Testis (tissue), 3 donors: ENCODE results near the gene TRIM38. TPM values are rescaled to one million over a fixed set of nuclear protein-coding genes. Genes with fewer than 3 reads are reported as not detected.

Experiments used
- DNase-seq: peaks from one replicate; pipeline ENCODE4 v3.0.0-alpha.2; 2019
- H3K27ac ChIP-seq, 2 donors: fragments of 200-600 bp; sonication (generic); one replicate each; pipeline ENCODE4 v1.5.1; 2019
- H3K27me3 ChIP-seq: fragments of 200-600 bp; sonication (generic); one replicate; pipeline ENCODE4 v1.5.1; 2019
- H3K36me3 ChIP-seq: fragments of 200-600 bp; sonication (generic); one replicate; pipeline ENCODE4 v1.5.1; 2017; ENCODE audit warnings: low read depth; ENCODE audit errors: missing control alignments
- H3K4me1 ChIP-seq: fragments of 200-600 bp; sonication (generic); one replicate; pipeline ENCODE4 v1.5.1; 2019
- H3K4me3 ChIP-seq, 2 donors: fragments of 200-600 bp; sonication (generic); one replicate each; pipeline ENCODE4 v1.5.1; 2017 to 2019
- H3K9me3 ChIP-seq: fragments of 200-600 bp; sonication (generic); one replicate; pipeline ENCODE4 v1.5.1; 2017
- POLR2A ChIP-seq: fragments of 450-650 bp; IDR thresholded peaks from one replicate; pipeline ENCODE4 v1.6.1; 2017; ENCODE audit warnings: antibody characterized with exemption, mild to moderate bottlenecking, moderate library complexity
- WGBS, 2 donors: methylation state at CpG; one replicate each; pipeline ENCODE4 v1.1.5; 2018; 5-methylcytosine and 5-hydroxymethylcytosine counted together
- intact Hi-C: fragments of 100-400 bp; cut with DNase I; formaldehyde crosslinking; loops from one replicate; pipeline ENCODE4 v1.15.1; 2023; ENCODE audit warnings: low total_unique reads
- polyA plus RNA-seq: library from polyadenylated mRNA; stranded (reverse); fragments of 350-450 nt; fragmentation: Illumina TruSeq; extraction: RNeasy Lipid Tissue Mini Kit (QIAGEN cat#74804); gene quantifications from one replicate; pipeline ENCODE4 v1.2.3, GENCODE V29; 2014; ENCODE audit warnings: low read depth, low replicate concordance; ENCODE audit not compliant: insufficient read depth
- total RNA-seq, 2 donors: library from RNA; depleted of rRNA; stranded (reverse); fragments of >200 nt; gene quantifications; one replicate each; pipeline ENCODE4 v1.2.3, GENCODE V29; 2016
- TF ChIP-seq, protein P1 (sequence below), 3 experiments: fragments of 450-650 bp in 2 of 3; fragments of 200-600 bp in 1 of 3; sonication (generic) in 1 of 3; IDR thresholded peaks; one replicate each; pipeline ENCODE4 v1.5.1; 2016 to 2019; ENCODE audit warnings: antibody characterized with exemption in 3 of 3, mild to moderate bottlenecking in 2 of 3, moderate library complexity in 1 of 3

The TRIM38 gene
- total and polyA plus RNA-seq, 3 donors from 2014 or later: 3.2 to 9.1 (median 5.3) TPM

DNA sequence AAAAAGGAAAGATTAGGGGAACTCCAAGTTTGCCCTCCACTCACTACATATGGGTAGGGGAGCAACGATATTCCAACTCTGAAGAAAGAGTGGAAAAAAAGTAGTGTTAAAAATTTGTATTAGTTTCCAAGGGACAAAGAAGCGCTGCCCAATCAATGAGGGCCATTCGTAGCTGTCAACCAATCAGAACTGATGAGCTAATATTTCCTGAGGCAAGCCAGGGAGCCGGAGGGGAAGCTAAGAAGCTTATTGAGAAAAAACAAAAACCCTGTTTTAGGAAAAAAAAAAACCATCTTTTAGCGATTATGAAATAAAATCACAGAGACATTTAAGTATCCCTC lies 59.5 kb downstream of the TRIM38 start:
- Histone ChIP-seq H3K27ac (peak overlapping the region; percentile 88 to 96), H3K4me3 (peak overlapping the region; percentile 54 to 82), H3K27me3 (no peaks in the 10 kb centered on the region), H3K4me1 (peaks cover 4% of the 10 kb centered on the region), H3K36me3 (no peaks in the 10 kb centered on the region), H3K9me3 (no peaks in the 10 kb centered on the region)
- intact Hi-C loops: no loop called here
- peak; percentile 90 for DNase-seq
- TF ChIP-seq, protein P1, sequence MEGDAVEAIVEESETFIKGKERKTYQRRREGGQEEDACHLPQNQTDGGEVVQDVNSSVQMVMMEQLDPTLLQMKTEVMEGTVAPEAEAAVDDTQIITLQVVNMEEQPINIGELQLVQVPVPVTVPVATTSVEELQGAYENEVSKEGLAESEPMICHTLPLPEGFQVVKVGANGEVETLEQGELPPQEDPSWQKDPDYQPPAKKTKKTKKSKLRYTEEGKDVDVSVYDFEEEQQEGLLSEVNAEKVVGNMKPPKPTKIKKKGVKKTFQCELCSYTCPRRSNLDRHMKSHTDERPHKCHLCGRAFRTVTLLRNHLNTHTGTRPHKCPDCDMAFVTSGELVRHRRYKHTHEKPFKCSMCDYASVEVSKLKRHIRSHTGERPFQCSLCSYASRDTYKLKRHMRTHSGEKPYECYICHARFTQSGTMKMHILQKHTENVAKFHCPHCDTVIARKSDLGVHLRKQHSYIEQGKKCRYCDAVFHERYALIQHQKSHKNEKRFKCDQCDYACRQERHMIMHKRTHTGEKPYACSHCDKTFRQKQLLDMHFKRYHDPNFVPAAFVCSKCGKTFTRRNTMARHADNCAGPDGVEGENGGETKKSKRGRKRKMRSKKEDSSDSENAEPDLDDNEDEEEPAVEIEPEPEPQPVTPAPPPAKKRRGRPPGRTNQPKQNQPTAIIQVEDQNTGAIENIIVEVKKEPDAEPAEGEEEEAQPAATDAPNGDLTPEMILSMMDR (IDR thresholded peaks at IDR 0.05): no peak
- TF ChIP-seq POLR2A: no peak
- 1% methylated on average over 5 of the region's 5 CpGs for WGBS, 2 donors

DNA sequence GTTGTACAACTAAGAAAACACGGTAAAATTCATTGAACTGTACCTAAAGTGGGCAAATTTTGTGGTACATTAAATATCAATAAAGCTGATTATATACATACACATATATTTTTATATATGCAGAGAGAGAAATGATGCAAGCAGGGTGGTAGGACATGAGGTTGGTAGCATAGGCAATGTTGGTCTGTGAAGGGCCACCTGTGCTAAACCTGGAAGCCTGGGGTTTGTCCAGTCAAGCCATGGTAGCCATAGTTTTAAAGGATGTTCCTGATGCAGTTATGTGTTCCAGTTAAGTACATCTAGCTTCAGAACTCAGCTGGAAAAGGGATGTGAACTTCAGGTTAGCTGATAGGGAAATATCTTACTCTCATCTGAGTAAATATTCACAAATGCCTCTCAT lies 60.1 kb downstream of the TRIM38 start:
- TF ChIP-seq POLR2A: no peak
- TF ChIP-seq, protein P1 (IDR thresholded peaks at IDR 0.05): no peak
- Histone ChIP-seq H3K4me3 (no peak overlapping the region), H3K9me3 (no peaks in the 10 kb centered on the region), H3K27me3 (no peaks in the 10 kb centered on the region), H3K27ac (peak overlapping the region in 1 of 2 donors; percentile 96), H3K36me3 (no peaks in the 10 kb centered on the region), H3K4me1 (peaks cover 4% of the 10 kb centered on the region)
- WGBS, 2 donors: 26 to 48% methylated on average over 1 of the region's 1 CpG
- DNase-seq: no peak
- intact Hi-C loops: no loop called here

DNA sequence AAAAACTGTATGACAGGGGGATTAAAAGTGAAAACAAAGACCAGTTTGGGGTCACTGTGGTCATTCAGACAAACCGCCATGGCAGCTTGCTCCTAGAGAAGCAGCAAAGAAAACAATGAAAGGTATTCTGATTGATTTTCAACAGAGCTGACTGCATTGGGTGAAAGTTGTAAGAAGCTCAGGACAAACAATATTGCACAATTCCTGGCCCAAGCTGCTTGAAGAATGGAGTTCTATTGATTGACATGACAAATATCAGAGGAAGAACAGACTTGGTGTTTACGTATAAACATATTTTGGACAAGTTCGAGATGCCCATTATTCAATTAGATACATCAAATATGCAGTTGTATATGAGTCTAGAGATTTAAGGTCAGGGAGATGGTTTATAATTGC lies 62.0 kb downstream of the TRIM38 start:
- DNase-seq: no peak
- Histone ChIP-seq H3K9me3 (no peaks in the 10 kb centered on the region), H3K36me3 (no peaks in the 10 kb centered on the region), H3K27ac (no peak overlapping the region), H3K4me1 (peaks cover 4% of the 10 kb centered on the region), H3K4me3 (no peak overlapping the region), H3K27me3 (no peaks in the 10 kb centered on the region)
- whole genome bisulfite sequencing, 2 donors: 85 to 91% methylated on average over 3 of the region's 3 CpGs
- TF ChIP-seq, protein P1 (IDR thresholded peaks at IDR 0.05): no peak
- TF ChIP-seq POLR2A: no peak
- intact Hi-C loops: no loop called here

DNA sequence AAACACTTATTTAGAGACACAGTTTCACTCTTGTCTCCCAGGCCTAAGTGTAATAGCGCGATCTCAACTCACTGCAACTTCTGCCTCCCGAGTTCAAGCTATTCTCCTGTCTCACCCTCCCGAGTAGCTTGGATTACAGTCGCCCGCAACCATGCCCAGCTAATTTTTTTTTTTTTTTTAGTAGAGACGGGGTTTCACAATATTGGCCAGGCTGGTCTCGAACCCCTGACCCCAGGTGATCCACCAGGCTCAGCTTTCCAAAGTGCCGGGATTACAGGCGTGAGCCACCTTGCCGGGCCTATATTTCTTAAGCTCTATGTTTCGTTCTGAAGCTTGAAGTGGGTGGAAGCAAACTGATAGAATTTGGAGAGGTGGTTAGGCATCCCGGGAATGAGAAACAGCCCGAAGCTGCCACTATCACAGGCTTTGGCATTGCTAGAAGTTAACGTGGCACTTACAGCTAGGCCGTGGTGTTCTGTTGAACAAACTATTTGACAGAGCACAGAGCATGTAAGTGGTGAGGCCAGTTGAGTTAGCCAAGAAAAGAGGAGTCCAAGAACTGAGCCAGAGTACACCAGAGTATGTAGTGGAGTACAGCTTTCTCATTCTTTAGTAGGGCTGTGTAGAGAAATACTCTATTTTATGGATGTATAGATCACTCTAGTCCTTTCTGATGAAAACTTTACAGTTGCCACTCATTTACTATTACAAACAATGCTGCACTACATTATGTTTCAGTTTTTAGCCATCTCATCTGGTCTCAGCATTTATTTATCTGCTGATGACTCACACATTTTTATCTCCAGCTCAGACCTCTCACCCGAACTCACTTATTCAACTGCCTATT lies 62.7 kb downstream of the TRIM38 start:
- Histone ChIP-seq H3K27me3 (no peaks in the 10 kb centered on the region), H3K36me3 (no peaks in the 10 kb centered on the region), H3K4me3 (peak overlapping the region in 1 of 2 donors; percentile 71), H3K27ac (peak overlapping the region; percentile 87 to 95), H3K9me3 (no peaks in the 10 kb centered on the region), H3K4me1 (peaks cover 4% of the 10 kb centered on the region)
- no peak for DNase-seq
- WGBS, 2 donors: 59 to 76% methylated on average over 17 of the region's 17 CpGs
- TF ChIP-seq, protein P1 (IDR thresholded peaks at IDR 0.05): no peak
- TF ChIP-seq POLR2A: no peak
- intact Hi-C loops: no loop called here
